SK-N-SH treated with all-trans-retinoic acid at 6 μM for 48 hours (cell line): ENCODE measurements around the gene C16orf46.

ENCODE experiments used
- ATAC-seq: fragments of 200-7000 bp; cut with Tn5 transposase; 3 replicates; pipeline ENCODE4 v1.9.1; 2020; ENCODE audit warnings: mild to moderate bottlenecking, moderate library complexity
- ARNTL ChIP-seq: fragments of 450-650 bp; formaldehyde crosslinking; IDR thresholded peaks from 2 replicates; pipeline ENCODE4 v1.5.0; 2020; ENCODE audit warnings: low read depth, mild to moderate bottlenecking, moderate library complexity, borderline replicate concordance
- BACH2 ChIP-seq: fragments of 250-450 bp; sonication (Bioruptor Pico); IDR thresholded peaks from 2 replicates; pipeline ENCODE4 v1.9.0; 2021; ENCODE audit warnings: mild to moderate bottlenecking, borderline replicate concordance
- CSDC2 ChIP-seq: fragments of 250-450 bp; sonication (Bioruptor Pico); IDR thresholded peaks from 2 replicates; pipeline ENCODE4 v1.5.0; 2020; ENCODE audit warnings: mild to moderate bottlenecking, moderate library complexity
- ESRRG ChIP-seq: fragments of 250-450 bp; sonication (Bioruptor Pico); IDR thresholded peaks from 2 replicates; pipeline ENCODE4 v1.6.1; 2021; ENCODE audit warnings: mild to moderate bottlenecking
- GLIS3 ChIP-seq: fragments of 250-450 bp; sonication (Bioruptor Pico); IDR thresholded peaks from 2 replicates; pipeline ENCODE4 v1.5.0; 2020; ENCODE audit warnings: mild to moderate bottlenecking, moderate library complexity
- ISL1 ChIP-seq: fragments of 250-450 bp; sonication (Bioruptor Pico); IDR thresholded peaks from 2 replicates; pipeline ENCODE4 v2.1.2; 2022; ENCODE audit warnings: mild to moderate bottlenecking, moderate library complexity
- OSR1 ChIP-seq: fragments of 250-450 bp; sonication (Bioruptor Pico); IDR thresholded peaks from 2 replicates; pipeline ENCODE4 v1.8.0; 2022; ENCODE audit warnings: moderate library complexity, mild to moderate bottlenecking, inconsistent platforms
- PPARA ChIP-seq: fragments of 250-450 bp; sonication (Bioruptor Pico); IDR thresholded peaks from 2 replicates; pipeline ENCODE4 v1.5.0; 2020; ENCODE audit warnings: mild to moderate bottlenecking, borderline replicate concordance
- RARB ChIP-seq: fragments of 250-450 bp; sonication (Bioruptor Pico); IDR thresholded peaks from 2 replicates; pipeline ENCODE4 v1.8.0; 2021; ENCODE audit warnings: mild to moderate bottlenecking, moderate library complexity
- SNAI2 ChIP-seq: fragments of 250-450 bp; sonication (Bioruptor Pico); IDR thresholded peaks from 2 replicates; pipeline ENCODE4 v1.5.0; 2020; ENCODE audit warnings: mild to moderate bottlenecking, moderate library complexity
- TCF4 ChIP-seq: fragments of 250-450 bp; sonication (Bioruptor Pico); IDR thresholded peaks from 2 replicates; pipeline ENCODE4 v1.8.0; 2021; ENCODE audit warnings: mild to moderate bottlenecking, moderate library complexity, borderline replicate concordance
- TOX ChIP-seq: fragments of 250-450 bp; sonication (Bioruptor Pico); IDR thresholded peaks from 2 replicates; pipeline ENCODE4 v1.8.0; 2021; ENCODE audit warnings: mild to moderate bottlenecking, moderate library complexity, borderline replicate concordance
- ZFP30 ChIP-seq: fragments of 450-650 bp; formaldehyde crosslinking; IDR thresholded peaks from 2 replicates; pipeline ENCODE4 v1.5.0; 2022; ENCODE audit warnings: mild to moderate bottlenecking, moderate library complexity
- ZNF565 ChIP-seq: fragments of 450-650 bp; formaldehyde crosslinking; conservative IDR thresholded peaks from 2 replicates; pipeline ENCODE4 v1.5.0; 2020; ENCODE audit warnings: low read depth, mild to moderate bottlenecking, moderate library complexity
- ZNF70 ChIP-seq: fragments of 450-650 bp; formaldehyde crosslinking; IDR thresholded peaks from 2 replicates; pipeline ENCODE4 v1.5.0; 2020; ENCODE audit warnings: mild to moderate bottlenecking, moderate library complexity
- ZNF8 ChIP-seq: fragments of 450-650 bp; formaldehyde crosslinking; IDR thresholded peaks from 2 replicates; pipeline ENCODE4 v1.5.0; 2020; ENCODE audit warnings: mild to moderate bottlenecking, moderate library complexity
- TF ChIP-seq, protein P1 (sequence below): fragments of 250-450 bp; sonication (Bioruptor Pico); IDR thresholded peaks from 2 replicates; pipeline ENCODE4 v1.5.1; 2021; ENCODE audit warnings: mild to moderate bottlenecking, moderate library complexity
- TF ChIP-seq, protein P2 (sequence below): fragments of 250-450 bp; sonication (Bioruptor Pico); IDR thresholded peaks from 2 replicates; pipeline ENCODE4 v1.8.0; 2020; ENCODE audit warnings: mild to moderate bottlenecking, moderate library complexity, borderline replicate concordance
- TF ChIP-seq, protein P3 (sequence below): fragments of 250-450 bp; sonication (Bioruptor Pico); IDR thresholded peaks from 2 replicates; pipeline ENCODE4 v1.8.0; 2021; ENCODE audit warnings: low read depth, mild to moderate bottlenecking, moderate library complexity, borderline replicate concordance
- TF ChIP-seq, protein P4 (sequence below): fragments of 250-450 bp; sonication (Bioruptor Pico); IDR thresholded peaks from 2 replicates; pipeline ENCODE4 v1.5.1; 2020; ENCODE audit warnings: low read depth, mild to moderate bottlenecking, moderate library complexity
- TF ChIP-seq, protein P5 (sequence below): fragments of 250-450 bp; sonication (Bioruptor Pico); IDR thresholded peaks from 2 replicates; pipeline ENCODE4 v1.5.0; 2020; ENCODE audit warnings: mild to moderate bottlenecking, moderate library complexity

Gene C16orf46

DNA sequence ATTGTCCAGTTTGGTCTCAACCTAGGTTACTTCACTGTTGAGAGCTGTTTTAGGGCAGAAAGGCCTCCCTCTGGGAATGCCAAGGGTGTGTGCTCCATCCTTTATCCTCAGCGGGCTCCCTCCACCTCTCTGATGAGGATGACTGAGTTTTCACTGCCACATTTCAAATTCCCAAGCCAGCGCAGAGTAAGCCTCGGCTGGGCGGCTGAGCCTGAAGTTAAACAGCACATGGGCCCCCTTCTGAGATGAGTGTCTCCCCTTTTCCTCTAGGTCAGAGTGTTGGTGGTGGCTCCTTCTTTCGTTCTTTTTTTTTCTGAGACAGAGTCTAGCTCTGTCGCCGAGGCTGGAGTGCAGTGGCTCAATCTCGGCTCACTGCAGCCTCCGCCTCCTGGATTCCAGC, 24.7 kb upstream of the C16orf46 start:
- TF ChIP-seq CSDC2 (CRISPR knock-in tag) (no peak), RARB (CRISPR knock-in tag) (no peak), ISL1 (CRISPR knock-in tag) (no peak), ZNF8 (CRISPR knock-in tag) (no peak), ZNF70 (CRISPR knock-in tag) (no peak), ZFP30 (CRISPR knock-in tag) (no peak), ARNTL (CRISPR knock-in tag) (no peak), OSR1 (CRISPR knock-in tag) (no peak), TOX (CRISPR knock-in tag) (no peak), ESRRG (CRISPR knock-in tag) (no peak), SNAI2 (CRISPR knock-in tag) (no peak), TCF4 (no peak), GLIS3 (CRISPR knock-in tag) (no peak), BACH2 (CRISPR knock-in tag) (no peak), PPARA (no peak)
- TF ChIP-seq, protein P1, sequence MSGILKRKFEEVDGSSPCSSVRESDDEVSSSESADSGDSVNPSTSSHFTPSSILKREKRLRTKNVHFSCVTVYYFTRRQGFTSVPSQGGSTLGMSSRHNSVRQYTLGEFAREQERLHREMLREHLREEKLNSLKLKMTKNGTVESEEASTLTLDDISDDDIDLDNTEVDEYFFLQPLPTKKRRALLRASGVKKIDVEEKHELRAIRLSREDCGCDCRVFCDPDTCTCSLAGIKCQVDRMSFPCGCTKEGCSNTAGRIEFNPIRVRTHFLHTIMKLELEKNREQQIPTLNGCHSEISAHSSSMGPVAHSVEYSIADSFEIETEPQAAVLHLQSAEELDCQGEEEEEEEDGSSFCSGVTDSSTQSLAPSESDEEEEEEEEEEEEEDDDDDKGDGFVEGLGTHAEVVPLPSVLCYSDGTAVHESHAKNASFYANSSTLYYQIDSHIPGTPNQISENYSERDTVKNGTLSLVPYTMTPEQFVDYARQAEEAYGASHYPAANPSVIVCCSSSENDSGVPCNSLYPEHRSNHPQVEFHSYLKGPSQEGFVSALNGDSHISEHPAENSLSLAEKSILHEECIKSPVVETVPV, result no peak
- TF ChIP-seq, protein P2, sequence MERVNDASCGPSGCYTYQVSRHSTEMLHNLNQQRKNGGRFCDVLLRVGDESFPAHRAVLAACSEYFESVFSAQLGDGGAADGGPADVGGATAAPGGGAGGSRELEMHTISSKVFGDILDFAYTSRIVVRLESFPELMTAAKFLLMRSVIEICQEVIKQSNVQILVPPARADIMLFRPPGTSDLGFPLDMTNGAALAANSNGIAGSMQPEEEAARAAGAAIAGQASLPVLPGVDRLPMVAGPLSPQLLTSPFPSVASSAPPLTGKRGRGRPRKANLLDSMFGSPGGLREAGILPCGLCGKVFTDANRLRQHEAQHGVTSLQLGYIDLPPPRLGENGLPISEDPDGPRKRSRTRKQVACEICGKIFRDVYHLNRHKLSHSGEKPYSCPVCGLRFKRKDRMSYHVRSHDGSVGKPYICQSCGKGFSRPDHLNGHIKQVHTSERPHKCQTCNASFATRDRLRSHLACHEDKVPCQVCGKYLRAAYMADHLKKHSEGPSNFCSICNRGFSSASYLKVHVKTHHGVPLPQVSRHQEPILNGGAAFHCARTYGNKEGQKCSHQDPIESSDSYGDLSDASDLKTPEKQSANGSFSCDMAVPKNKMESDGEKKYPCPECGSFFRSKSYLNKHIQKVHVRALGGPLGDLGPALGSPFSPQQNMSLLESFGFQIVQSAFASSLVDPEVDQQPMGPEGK (CRISPR knock-in tag), result no peak
- TF ChIP-seq, protein P3, sequence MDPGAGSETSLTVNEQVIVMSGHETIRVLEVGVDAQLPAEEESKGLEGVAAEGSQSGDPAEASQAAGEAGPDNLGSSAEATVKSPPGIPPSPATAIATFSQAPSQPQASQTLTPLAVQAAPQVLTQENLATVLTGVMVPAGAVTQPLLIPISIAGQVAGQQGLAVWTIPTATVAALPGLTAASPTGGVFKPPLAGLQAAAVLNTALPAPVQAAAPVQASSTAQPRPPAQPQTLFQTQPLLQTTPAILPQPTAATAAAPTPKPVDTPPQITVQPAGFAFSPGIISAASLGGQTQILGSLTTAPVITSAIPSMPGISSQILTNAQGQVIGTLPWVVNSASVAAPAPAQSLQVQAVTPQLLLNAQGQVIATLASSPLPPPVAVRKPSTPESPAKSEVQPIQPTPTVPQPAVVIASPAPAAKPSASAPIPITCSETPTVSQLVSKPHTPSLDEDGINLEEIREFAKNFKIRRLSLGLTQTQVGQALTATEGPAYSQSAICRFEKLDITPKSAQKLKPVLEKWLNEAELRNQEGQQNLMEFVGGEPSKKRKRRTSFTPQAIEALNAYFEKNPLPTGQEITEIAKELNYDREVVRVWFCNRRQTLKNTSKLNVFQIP, result no peak
- TF ChIP-seq, protein P4, sequence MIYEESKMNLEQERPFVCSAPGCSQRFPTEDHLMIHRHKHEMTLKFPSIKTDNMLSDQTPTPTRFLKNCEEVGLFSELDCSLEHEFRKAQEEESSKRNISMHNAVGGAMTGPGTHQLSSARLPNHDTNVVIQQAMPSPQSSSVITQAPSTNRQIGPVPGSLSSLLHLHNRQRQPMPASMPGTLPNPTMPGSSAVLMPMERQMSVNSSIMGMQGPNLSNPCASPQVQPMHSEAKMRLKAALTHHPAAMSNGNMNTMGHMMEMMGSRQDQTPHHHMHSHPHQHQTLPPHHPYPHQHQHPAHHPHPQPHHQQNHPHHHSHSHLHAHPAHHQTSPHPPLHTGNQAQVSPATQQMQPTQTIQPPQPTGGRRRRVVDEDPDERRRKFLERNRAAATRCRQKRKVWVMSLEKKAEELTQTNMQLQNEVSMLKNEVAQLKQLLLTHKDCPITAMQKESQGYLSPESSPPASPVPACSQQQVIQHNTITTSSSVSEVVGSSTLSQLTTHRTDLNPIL (CRISPR knock-in tag), result no peak
- TF ChIP-seq, protein P5, sequence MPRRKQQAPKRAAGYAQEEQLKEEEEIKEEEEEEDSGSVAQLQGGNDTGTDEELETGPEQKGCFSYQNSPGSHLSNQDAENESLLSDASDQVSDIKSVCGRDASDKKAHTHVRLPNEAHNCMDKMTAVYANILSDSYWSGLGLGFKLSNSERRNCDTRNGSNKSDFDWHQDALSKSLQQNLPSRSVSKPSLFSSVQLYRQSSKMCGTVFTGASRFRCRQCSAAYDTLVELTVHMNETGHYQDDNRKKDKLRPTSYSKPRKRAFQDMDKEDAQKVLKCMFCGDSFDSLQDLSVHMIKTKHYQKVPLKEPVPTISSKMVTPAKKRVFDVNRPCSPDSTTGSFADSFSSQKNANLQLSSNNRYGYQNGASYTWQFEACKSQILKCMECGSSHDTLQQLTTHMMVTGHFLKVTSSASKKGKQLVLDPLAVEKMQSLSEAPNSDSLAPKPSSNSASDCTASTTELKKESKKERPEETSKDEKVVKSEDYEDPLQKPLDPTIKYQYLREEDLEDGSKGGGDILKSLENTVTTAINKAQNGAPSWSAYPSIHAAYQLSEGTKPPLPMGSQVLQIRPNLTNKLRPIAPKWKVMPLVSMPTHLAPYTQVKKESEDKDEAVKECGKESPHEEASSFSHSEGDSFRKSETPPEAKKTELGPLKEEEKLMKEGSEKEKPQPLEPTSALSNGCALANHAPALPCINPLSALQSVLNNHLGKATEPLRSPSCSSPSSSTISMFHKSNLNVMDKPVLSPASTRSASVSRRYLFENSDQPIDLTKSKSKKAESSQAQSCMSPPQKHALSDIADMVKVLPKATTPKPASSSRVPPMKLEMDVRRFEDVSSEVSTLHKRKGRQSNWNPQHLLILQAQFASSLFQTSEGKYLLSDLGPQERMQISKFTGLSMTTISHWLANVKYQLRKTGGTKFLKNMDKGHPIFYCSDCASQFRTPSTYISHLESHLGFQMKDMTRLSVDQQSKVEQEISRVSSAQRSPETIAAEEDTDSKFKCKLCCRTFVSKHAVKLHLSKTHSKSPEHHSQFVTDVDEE (CRISPR knock-in tag), result no peak
- ATAC-seq, result no peak

DNA sequence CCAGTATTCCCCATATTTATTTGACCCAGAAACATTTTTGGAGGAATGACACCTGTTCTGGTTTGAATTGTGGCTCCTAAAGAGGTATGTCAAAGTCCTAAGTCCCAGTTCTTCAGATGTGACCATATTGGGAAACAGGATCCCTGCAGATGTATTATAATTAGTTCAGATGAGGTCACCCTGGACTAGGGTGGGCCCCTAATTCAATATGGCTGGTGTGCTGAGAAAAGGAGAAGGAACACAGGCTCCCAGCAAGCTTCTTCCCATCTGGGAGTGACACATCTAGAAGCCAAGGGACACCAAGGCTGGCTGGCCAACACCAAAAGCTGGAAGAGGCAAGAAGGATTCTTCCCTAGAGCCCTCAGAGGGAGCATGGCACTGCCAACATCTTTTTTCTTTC, 22.9 kb upstream of the C16orf46 start:
- ATAC-seq, result no peak
- TF ChIP-seq ESRRG (CRISPR knock-in tag) (no peak), ARNTL (CRISPR knock-in tag) (no peak), ZNF565 (CRISPR knock-in tag) (no peak), ZNF8 (CRISPR knock-in tag) (no peak), ZNF70 (CRISPR knock-in tag) (no peak), RARB (CRISPR knock-in tag) (no peak), PPARA (no peak), BACH2 (CRISPR knock-in tag) (no peak), TOX (CRISPR knock-in tag) (no peak)
- TF ChIP-seq, protein P4 (CRISPR knock-in tag), result no peak
- TF ChIP-seq, protein P2 (CRISPR knock-in tag), result no peak
